HEK293 (cell line): ENCODE data around the gene PTBP2.

ENCODE experiments used
- CTCF ChIA-PET: fragments of 350-600 bp; formaldehyde crosslinking; extraction: SDS; loops from one replicate; lab custom pipeline; 2021; ENCODE audit warnings: antibody characterized with exemption; lab: Yijun Ruan, JAX
- POLR2A ChIA-PET: fragments of 300-600 bp; formaldehyde crosslinking; extraction: SDS; loops from one replicate; lab custom pipeline; 2020; ENCODE audit warnings: antibody characterized with exemption, inconsistent platforms; lab: Yijun Ruan, JAX
- H3K27ac ChIP-seq: fragments of 200-500 bp; sonication (Bioruptor generic); 2 replicates; pipeline ENCODE4 v1.5.1; 2014; ENCODE audit warnings: low read depth, low read length, control low read depth, inconsistent platforms; ENCODE audit errors: extremely low read depth
- H3K36me3 ChIP-seq, 2 experiments: fragments of 200-500 bp in 1 of 2; sonication (Bioruptor generic) in 1 of 2; 1 replicate in 1 of 2; 2 replicates in 1 of 2; pipeline ENCODE4 v1.5.1; 2014 to 2017; ENCODE audit warnings: inconsistent platforms in 2 of 2, low read length in 2 of 2; ENCODE audit not compliant: control insufficient read depth in 2 of 2, insufficient read depth in 1 of 2
- H3K4me1 ChIP-seq: fragments of 200-500 bp; sonication (Bioruptor generic); 2 replicates; pipeline ENCODE4 v1.5.1; 2014; ENCODE audit warnings: mild to moderate bottlenecking, low read length, inconsistent platforms; ENCODE audit not compliant: control insufficient read depth, insufficient read depth
- H3K4me3 ChIP-seq: 2 replicates; pipeline ENCODE4 v1.5.1; 2011; ENCODE audit warnings: low read depth, mild to moderate bottlenecking, control low read depth, low read length, moderate library complexity
- H3K9me3 ChIP-seq: fragments of 200-500 bp; sonication (Bioruptor generic); 2 replicates; pipeline ENCODE4 v1.5.1; 2014; ENCODE audit warnings: low read depth, low read length, inconsistent platforms; ENCODE audit not compliant: control insufficient read depth, insufficient read depth
- GFI1B ChIP-seq: fragments of 450-650 bp; formaldehyde crosslinking; IDR thresholded peaks from 2 replicates; pipeline ENCODE4 v1.5.1; 2016; ENCODE audit warnings: missing biosample characterization, missing genetic modification characterization
- GLIS1 ChIP-seq: fragments of 450-650 bp; formaldehyde crosslinking; IDR thresholded peaks from 2 replicates; pipeline ENCODE4 v1.5.1; 2016; ENCODE audit warnings: missing biosample characterization, missing genetic modification characterization
- MEIS1 ChIP-seq: sonication (generic); formaldehyde crosslinking; IDR thresholded peaks from 2 replicates; pipeline ENCODE4 v1.8.1; 2022; ENCODE audit warnings: missing genetic modification reagents, mild to moderate bottlenecking, borderline replicate concordance
- ZNF112 ChIP-seq: fragments of 450-650 bp; formaldehyde crosslinking; IDR thresholded peaks from 2 replicates; pipeline ENCODE4 v1.5.0; 2017; ENCODE audit warnings: missing biosample characterization, missing genetic modification characterization
- ZNF132 ChIP-seq: fragments of 450-650 bp; formaldehyde crosslinking; IDR thresholded peaks from 2 replicates; pipeline ENCODE4 v1.5.1; 2017; ENCODE audit warnings: missing biosample characterization, missing genetic modification characterization, borderline replicate concordance
- ZNF138 ChIP-seq: fragments of 450-650 bp; formaldehyde crosslinking; IDR thresholded peaks from 2 replicates; pipeline ENCODE4 v1.5.1; 2016; ENCODE audit warnings: missing biosample characterization, missing genetic modification characterization, borderline replicate concordance
- ZNF169 ChIP-seq: fragments of 450-650 bp; formaldehyde crosslinking; IDR thresholded peaks from 2 replicates; pipeline ENCODE4 v1.5.1; 2016; ENCODE audit warnings: missing biosample characterization, missing genetic modification characterization
- ZNF184 ChIP-seq: fragments of 450-650 bp; IDR thresholded peaks from 2 replicates; pipeline ENCODE4 v1.5.1; 2018; ENCODE audit warnings: missing biosample characterization, mild to moderate bottlenecking, missing genetic modification characterization
- ZNF19 ChIP-seq: fragments of 450-650 bp; formaldehyde crosslinking; IDR thresholded peaks from 2 replicates; pipeline ENCODE4; 2016; ENCODE audit warnings: missing biosample characterization, missing genetic modification characterization, low read depth
- ZNF202 ChIP-seq: fragments of 450-650 bp; formaldehyde crosslinking; IDR thresholded peaks from 2 replicates; pipeline ENCODE4 v1.5.1; 2016; ENCODE audit warnings: missing biosample characterization, missing genetic modification characterization, borderline replicate concordance
- ZNF221 ChIP-seq: fragments of 450-650 bp; formaldehyde crosslinking; IDR thresholded peaks from 2 replicates; pipeline ENCODE4 v1.5.1; 2017; ENCODE audit warnings: missing biosample characterization, missing genetic modification characterization, borderline replicate concordance
- ZNF324 ChIP-seq: fragments of 450-650 bp; formaldehyde crosslinking; IDR thresholded peaks from 2 replicates; pipeline ENCODE4 v1.5.1; 2016; ENCODE audit warnings: missing biosample characterization, missing genetic modification characterization
- ZNF350 ChIP-seq: fragments of 450-650 bp; formaldehyde crosslinking; IDR thresholded peaks from 2 replicates; pipeline ENCODE4 v1.5.0; 2017; ENCODE audit warnings: missing biosample characterization, mild to moderate bottlenecking, missing genetic modification characterization
- ZNF366 ChIP-seq: fragments of 450-650 bp; formaldehyde crosslinking; conservative IDR thresholded peaks from 2 replicates; pipeline ENCODE4 v1.5.1; 2016; ENCODE audit warnings: missing biosample characterization, missing genetic modification characterization
- ZNF473 ChIP-seq: fragments of 450-650 bp; formaldehyde crosslinking; IDR thresholded peaks from 2 replicates; pipeline ENCODE4 v1.5.1; 2017; ENCODE audit warnings: missing biosample characterization, missing genetic modification characterization
- ZNF621 ChIP-seq: fragments of 450-650 bp; formaldehyde crosslinking; IDR thresholded peaks from 2 replicates; pipeline ENCODE4 v1.5.1; 2017; ENCODE audit warnings: missing biosample characterization, missing genetic modification characterization
- ZNF626 ChIP-seq: fragments of 450-650 bp; sonication (Bioruptor Pico); formaldehyde crosslinking; IDR thresholded peaks from 2 replicates; pipeline ENCODE4 v1.5.1; 2018; ENCODE audit warnings: missing biosample characterization, missing genetic modification characterization, inconsistent platforms
- ZNF837 ChIP-seq: fragments of 450-650 bp; formaldehyde crosslinking; IDR thresholded peaks from 2 replicates; pipeline ENCODE4 v1.5.1; 2016; ENCODE audit warnings: missing biosample characterization, missing genetic modification characterization
- ZNF843 ChIP-seq: fragments of 450-650 bp; formaldehyde crosslinking; IDR thresholded peaks from 2 replicates; pipeline ENCODE4 v1.5.1; 2016; ENCODE audit warnings: missing biosample characterization, missing genetic modification characterization
- ZXDB ChIP-seq: fragments of 450-650 bp; formaldehyde crosslinking; IDR thresholded peaks from 2 replicates; pipeline ENCODE4 v1.5.1; 2016; ENCODE audit warnings: missing biosample characterization, missing genetic modification characterization
- TF ChIP-seq, protein P1 (sequence below): fragments of 450-650 bp; formaldehyde crosslinking; IDR thresholded peaks from 2 replicates; pipeline ENCODE4 v1.5.1; 2016; ENCODE audit warnings: missing biosample characterization, missing genetic modification characterization
- TF ChIP-seq, protein P2 (sequence below): fragments of 450-650 bp; formaldehyde crosslinking; IDR thresholded peaks from 2 replicates; pipeline ENCODE4 v1.5.1; 2016; ENCODE audit warnings: missing biosample characterization, missing genetic modification characterization
- TF ChIP-seq, protein P3 (sequence below): fragments of 450-650 bp; formaldehyde crosslinking; IDR thresholded peaks from 2 replicates; pipeline ENCODE4 v1.5.1; 2016; ENCODE audit warnings: missing biosample characterization, missing genetic modification characterization
- TF ChIP-seq, protein P4 (sequence below): fragments of 450-650 bp; formaldehyde crosslinking; IDR thresholded peaks from 2 replicates; pipeline ENCODE4 v1.5.1; 2016; ENCODE audit warnings: missing biosample characterization, missing genetic modification characterization

PTBP2 gene

DNA sequence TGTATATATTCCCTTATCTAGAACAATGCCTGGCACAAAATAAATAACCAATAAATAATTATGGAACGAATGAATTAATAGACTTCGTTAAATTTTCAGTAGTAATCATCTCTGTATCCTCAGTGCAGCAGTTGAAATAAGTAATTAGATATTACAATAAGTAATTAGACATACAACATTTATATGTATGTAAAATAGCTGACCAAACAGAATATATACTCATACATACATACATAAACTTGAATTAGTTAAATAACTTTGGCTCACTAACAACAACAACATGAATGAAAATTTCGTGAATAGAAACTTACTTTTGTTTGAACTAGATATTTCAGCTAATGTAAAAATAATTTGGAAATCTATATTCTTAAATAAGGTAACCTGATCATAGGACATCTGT lies 14.6 kb upstream of the PTBP2 start:
- CTCF ChIA-PET: no interaction called here
- H3K4me1 ChIP-seq: no peaks in the 10 kb centered on the region
- no peaks in the 10 kb centered on the region for H3K36me3 ChIP-seq
- H3K9me3 ChIP-seq: no peaks in the 10 kb centered on the region
- TF ChIP-seq ZNF202 (tag by site-specific recombination) (no peak), ZNF19 (no peak), GLIS1 (no peak), ZNF626 (tag by site-specific recombination) (no peak), ZNF184 (tag by site-specific recombination) (no peak), ZNF112 (no peak), GFI1B (no peak), ZNF132 (tag by site-specific recombination) (no peak), ZNF221 (no peak)
- TF ChIP-seq, protein P1, sequence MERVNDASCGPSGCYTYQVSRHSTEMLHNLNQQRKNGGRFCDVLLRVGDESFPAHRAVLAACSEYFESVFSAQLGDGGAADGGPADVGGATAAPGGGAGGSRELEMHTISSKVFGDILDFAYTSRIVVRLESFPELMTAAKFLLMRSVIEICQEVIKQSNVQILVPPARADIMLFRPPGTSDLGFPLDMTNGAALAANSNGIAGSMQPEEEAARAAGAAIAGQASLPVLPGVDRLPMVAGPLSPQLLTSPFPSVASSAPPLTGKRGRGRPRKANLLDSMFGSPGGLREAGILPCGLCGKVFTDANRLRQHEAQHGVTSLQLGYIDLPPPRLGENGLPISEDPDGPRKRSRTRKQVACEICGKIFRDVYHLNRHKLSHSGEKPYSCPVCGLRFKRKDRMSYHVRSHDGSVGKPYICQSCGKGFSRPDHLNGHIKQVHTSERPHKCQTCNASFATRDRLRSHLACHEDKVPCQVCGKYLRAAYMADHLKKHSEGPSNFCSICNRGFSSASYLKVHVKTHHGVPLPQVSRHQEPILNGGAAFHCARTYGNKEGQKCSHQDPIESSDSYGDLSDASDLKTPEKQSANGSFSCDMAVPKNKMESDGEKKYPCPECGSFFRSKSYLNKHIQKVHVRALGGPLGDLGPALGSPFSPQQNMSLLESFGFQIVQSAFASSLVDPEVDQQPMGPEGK (tag by site-specific recombination): no peak
- TF ChIP-seq, protein P2, sequence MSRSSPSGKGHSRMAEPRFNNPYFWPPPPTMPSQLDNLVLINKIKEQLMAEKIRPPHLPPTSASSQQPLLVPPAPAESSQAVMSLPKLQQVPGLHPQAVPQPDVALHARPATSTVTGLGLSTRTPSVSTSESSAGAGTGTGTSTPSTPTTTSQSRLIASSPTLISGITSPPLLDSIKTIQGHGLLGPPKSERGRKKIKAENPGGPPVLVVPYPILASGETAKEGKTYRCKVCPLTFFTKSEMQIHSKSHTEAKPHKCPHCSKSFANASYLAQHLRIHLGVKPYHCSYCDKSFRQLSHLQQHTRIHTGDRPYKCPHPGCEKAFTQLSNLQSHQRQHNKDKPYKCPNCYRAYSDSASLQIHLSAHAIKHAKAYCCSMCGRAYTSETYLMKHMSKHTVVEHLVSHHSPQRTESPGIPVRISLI: no peak
- TF ChIP-seq, protein P3, sequence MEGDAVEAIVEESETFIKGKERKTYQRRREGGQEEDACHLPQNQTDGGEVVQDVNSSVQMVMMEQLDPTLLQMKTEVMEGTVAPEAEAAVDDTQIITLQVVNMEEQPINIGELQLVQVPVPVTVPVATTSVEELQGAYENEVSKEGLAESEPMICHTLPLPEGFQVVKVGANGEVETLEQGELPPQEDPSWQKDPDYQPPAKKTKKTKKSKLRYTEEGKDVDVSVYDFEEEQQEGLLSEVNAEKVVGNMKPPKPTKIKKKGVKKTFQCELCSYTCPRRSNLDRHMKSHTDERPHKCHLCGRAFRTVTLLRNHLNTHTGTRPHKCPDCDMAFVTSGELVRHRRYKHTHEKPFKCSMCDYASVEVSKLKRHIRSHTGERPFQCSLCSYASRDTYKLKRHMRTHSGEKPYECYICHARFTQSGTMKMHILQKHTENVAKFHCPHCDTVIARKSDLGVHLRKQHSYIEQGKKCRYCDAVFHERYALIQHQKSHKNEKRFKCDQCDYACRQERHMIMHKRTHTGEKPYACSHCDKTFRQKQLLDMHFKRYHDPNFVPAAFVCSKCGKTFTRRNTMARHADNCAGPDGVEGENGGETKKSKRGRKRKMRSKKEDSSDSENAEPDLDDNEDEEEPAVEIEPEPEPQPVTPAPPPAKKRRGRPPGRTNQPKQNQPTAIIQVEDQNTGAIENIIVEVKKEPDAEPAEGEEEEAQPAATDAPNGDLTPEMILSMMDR (tag by site-specific recombination): no peak
- TF ChIP-seq, all 188 proteins: peak for 0
- Histone ChIP-seq H3K4me3 (no peak overlapping the region), H3K27ac (no peak overlapping the region)
- POLR2A ChIA-PET: no interaction called here

DNA sequence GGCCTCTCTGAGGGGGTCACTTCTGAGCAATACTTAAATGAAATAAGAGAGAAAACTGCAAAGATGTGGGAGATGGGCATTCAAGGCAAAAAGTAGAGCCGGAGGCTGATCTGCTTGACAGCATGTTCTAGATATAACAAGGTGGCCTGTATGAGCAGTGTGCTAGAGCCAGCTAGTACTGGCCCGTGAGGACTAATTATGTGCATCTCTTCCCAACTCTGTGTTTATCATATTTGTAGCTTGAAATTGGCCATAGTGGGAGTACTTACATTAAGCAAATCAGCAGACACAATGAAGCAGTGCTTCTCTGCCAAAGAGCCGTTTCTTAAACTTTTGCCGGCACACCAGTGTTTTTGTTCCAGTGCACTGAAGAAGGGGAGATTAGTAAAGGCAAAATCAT lies 13.1 kb upstream of the PTBP2 start:
- Histone ChIP-seq H3K36me3 (no peaks in the 10 kb centered on the region), H3K9me3 (no peaks in the 10 kb centered on the region), H3K4me1 (no peaks in the 10 kb centered on the region), H3K4me3 (no peak overlapping the region), H3K27ac (no peak overlapping the region)
- ChIA-PET CTCF (no interaction called here), POLR2A (no interaction called here)
- TF ChIP-seq GLIS1: no peak

DNA sequence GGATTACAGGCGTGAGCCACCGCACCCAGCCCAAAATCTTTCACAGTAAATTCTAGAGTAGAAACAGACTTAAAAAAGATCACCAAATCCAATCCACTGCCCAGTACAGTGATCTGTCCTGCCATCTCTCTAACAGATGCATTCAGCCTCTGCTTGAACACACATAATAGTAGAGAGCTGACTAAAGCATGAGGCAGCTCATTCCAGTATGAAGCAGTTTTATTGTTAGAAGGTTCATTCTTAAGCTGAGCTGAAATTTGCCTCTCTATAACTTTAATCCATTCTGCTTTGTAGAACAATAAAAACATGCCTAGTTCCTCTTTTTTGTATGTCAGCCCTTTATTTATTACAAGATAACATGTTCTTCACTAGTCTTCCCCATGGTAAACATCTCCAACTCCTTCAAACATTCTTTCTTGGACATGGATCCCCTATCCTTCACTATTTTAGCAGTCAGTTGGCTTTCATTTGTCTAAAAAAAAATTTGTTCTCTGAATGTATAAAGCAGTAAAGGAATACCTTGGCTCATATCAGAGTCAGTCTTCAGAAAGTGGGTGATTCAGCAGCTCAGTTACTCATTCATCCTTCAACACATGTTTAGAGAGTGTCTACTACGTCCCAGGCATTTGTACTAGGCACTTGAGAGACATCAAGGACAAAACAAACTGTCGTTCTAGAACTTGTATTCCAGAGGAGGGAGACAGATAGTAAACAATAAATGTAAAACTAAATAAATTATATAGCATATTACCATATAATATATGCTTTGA lies 10.7 kb upstream of the PTBP2 start:
- ChIA-PET CTCF (no interaction called here), POLR2A (no interaction called here)

More for the DNA sequence above, 10.7 kb upstream of the PTBP2 start:
- H3K4me1 ChIP-seq: no peaks in the 10 kb centered on the region
- H3K27ac ChIP-seq: no peak overlapping the region
- H3K9me3 ChIP-seq: no peaks in the 10 kb centered on the region
- TF ChIP-seq, protein P4, sequence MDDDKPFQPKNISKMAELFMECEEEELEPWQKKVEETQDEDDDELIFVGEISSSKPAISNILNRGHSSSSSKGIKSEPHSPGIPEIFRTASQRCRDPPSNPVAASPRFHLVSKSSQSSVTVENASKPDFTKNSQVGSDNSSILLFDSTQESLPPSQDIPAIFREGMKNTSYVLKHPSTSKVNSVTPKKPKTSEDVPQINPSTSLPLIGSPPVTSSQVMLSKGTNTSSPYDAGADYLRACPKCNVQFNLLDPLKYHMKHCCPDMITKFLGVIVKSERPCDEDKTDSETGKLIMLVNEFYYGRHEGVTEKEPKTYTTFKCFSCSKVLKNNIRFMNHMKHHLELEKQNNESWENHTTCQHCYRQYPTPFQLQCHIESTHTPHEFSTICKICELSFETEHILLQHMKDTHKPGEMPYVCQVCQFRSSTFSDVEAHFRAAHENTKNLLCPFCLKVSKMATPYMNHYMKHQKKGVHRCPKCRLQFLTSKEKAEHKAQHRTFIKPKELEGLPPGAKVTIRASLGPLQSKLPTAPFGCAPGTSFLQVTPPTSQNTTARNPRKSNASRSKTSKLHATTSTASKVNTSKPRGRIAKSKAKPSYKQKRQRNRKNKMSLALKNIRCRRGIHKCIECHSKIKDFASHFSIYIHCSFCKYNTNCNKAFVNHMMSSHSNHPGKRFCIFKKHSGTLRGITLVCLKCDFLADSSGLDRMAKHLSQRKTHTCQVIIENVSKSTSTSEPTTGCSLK (tag by site-specific recombination): no peak
- TF ChIP-seq ZNF138 (tag by site-specific recombination) (no peak), ZNF843 (no peak), MEIS1 (CRISPR knock-in tag) (no peak), ZNF621 (tag by site-specific recombination) (no peak), ZNF366 (tag by site-specific recombination) (no peak), ZNF473 (no peak), ZNF169 (tag by site-specific recombination) (no peak), ZNF350 (tag by site-specific recombination) (no peak), ZNF324 (tag by site-specific recombination) (no peak), ZNF837 (no peak), ZXDB (tag by site-specific recombination) (no peak)
- no peaks in the 10 kb centered on the region for H3K36me3 ChIP-seq
- H3K4me3 ChIP-seq: no peak overlapping the region
